T-helper 1 cell (primary cell): ENCODE results near the gene VPS33B.
"Not testable (repeated sequence)": the region's sequence is repeated elsewhere in the genome, so short reads cannot be mapped to it uniquely, and the experiment has no call there.

Experiments used
- DNase-seq, 5 donors: peaks; one replicate each; pipeline ENCODE4 v3.0.0-alpha.2; 2012 to 2020
- total RNA-seq, 4 donors: gene quantifications; one replicate each; lab custom pipeline; 2026; lab: John Stamatoyannopoulos, UW

The VPS33B gene
- 3.4 to 5.9 (median 5.0) reads per million in 4 donors for total RNA-seq

DNA sequence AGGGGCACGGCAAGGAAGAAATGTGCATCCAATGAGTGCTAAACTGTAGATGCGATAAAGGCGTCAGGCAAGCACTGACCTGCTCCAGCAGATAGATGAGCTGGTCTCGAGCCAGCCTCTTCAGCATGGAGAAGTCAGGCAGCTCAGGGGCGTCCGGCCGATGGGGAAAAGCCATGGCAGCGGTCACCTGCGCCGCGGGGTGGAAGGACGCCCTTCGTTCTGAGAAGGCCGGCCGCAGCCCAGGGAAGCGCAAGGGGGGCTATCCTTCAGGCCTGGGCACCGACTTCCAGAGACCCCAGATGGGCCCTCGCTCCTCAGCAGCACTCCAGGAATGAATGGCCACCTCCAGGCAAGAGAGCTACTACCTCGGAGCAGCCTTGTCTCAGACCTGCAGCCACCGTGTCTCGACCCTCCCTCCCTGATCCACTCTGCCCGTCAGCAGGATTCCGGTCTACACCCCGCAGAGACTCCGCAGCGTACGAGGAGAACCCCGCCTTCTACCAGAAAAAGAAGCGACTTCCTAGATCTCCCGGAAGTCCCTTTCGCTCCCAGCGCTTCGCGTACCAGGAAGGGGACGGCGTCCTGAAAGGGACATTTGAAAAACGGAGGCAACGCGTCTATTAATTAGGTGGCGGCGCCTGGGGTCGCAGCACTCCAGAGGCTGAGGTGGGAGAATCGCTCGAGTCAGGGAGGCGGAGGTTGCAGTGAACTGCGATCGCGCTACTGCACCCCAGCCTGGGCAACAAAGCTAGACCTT, at the start of gene VPS33B:
TSS of gene VPS33B (minus strand) at position 520 of the 757 bp plus-strand sequence. CDS start at position 175, 345 bp downstream.
- DNase-seq = peak; percentile 61 to 82 (median 75)

DNA sequence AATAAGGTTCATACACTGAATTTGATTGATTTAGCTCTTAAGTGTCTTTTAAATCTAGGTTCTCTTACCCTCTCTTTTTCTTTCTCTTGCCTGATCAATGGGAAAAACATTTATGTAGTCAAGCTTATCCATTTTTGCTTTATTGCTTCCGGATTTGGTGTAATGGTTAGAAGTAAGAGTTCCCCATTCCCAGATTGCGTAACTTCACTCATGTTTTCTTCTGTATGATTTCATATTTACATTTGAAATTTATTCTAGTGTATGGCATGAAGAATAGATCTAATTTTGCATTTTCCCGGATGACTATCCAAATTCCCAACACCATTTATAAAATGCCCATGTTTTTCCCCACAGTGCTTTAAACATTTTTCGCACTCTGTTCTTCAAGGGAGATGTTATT, 49.8 kb upstream of the VPS33B start:
- no peak for DNase-seq

DNA sequence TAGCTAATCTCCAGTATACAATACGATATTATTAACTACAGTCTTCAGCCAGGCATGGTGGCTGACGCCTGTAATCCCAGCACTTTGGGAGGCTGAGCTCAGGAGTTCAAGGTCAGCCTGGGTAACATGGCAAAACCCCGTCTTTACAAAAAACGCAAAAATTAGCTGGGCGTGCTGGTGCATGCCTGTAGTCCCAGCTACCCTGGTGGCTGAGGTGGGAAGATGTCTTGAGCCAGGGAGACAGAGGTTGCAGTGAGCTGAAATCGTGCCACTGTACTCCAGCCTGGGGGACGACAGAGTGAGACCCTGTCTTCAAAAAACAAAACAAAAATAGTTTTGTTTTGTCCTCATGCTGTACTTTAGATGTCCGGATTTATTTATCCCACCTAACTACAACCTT, 48.5 kb upstream of the VPS33B start:
- DNase-seq = no peak

- no peak for DNase-seq
These were observed 46.6 kb upstream of the VPS33B start for GRCh38 chr15:91068966-91069365.

DNA sequence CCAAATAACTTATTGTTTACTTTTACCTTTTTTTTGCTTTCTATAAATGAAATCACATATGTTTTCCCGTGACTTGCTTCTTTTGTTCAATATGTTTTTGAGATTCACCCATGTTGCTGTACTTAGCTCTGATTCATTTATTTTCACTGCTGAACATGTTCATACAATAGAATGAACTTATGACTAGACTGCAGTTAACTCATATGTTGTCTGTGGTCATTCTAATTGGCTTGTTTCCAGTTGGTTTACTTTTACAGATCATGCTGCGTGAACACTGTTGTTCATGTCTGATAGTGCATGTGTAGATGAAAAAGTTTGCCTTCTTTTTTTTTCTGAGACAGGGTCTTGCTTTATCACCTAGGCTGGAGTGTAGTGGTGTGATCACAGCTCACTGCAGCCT, 46.0 kb upstream of the VPS33B start:
- DNase-seq = no peak

- no peak for DNase-seq
These were observed 44.6 kb upstream of the VPS33B start for GRCh38 chr15:91067036-91067435.

DNA sequence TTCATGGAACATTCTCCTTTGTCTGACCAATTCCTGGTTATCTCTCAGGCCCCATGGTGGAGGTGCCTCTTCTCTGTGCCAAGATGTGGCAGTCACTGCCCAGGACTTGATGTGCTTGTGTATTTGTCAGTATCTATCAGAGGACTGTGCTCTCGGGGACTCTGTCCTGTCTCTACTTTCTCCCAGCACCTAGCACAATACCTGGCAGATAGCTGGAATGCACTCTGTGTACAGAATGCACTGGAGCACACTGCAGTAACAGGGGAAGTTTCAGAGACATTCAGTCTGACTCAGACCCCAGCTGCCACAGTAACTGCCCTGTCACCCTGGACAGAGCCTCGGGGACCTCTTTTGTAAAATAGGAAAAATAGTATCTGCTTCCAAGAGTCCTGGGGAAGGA, 43.1 kb upstream of the VPS33B start:
- no peak for DNase-seq

DNA sequence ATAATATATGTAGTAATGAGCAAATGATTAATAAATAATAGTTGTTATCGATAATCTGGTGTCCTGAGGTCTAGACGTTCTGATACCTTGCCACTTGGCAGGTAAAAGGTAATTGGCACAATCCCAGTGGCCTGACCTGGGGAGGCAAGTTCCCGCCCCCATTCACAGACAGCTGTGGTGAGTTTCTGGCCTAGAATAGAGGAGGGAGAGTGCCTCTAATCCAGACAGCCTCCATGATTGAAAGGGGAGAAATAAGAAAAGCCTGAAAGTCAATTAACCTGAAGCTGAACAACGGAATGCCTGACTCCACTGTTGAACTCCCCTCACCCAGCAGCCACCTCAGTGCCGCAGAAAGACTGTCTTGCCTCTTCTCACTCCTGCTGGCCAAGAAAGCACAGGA, 39.6 kb upstream of the VPS33B start:
- no peak for DNase-seq

- no peak for DNase-seq
These were observed 38.8 kb upstream of the VPS33B start for GRCh38 chr15:91061230-91061629.

- DNase-seq = peak in 2 of 5 donors; percentile 7 to 10
These were observed 33.3 kb upstream of the VPS33B start for GRCh38 chr15:91055548-91056331.

GRCh38 chr15:91054816-91055215, 32.4 kb upstream of the VPS33B start:
- no peak for DNase-seq

- no peak for DNase-seq
These were observed 28.9 kb upstream of the VPS33B start for GRCh38 chr15:91051248-91051647.

DNA sequence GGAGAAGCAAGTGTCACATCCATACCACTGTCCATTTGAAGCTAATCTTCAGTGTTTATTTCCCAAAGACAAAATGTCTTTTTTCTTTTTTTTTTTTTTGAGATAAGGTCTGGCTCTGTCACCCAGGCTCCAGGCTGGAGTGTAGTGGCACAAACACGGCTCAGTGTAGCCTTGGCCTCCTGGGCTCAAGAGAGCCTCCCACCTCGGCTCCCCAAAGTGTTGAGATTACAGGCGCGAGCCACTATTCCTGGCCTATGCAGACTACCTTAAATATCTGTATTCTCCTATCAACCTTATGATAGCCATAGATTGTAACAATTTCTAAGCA, 27.7 kb upstream of the VPS33B start:
- DNase-seq = no peak

DNA sequence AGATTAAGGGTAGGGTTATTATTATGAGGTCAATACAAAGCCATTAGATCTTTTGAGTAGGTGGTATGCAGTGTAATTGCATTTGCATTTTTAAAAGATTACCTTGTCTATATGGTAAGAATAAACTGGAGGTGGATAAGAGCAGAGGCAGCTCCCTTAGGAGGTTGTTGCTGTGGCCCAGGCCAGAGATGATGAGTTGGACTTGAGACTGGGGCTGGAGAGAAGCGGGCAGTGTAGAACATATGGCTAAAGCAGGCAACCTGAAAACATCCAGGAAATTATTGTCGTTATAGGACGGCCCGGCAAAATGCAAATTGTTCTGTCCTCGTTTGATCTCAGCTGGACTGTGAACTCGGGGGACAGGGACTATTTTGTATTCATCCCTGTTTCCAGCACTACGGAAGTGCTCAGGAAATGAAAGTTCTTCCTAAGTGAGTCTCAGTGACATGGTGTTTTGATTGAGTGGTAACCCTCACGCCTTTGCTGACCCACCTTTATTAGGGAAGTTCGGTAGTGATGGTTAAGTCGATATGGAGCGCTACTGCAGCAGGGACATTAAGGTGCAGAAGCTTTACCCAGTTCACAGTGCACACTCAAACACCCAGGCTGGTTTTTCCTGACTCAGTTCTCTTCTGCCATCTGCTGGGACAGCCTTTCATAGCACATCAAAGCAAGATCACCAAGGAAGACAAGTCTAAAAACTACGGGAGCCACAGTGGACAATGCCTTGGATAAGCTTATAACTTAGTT, 27.2 kb upstream of the VPS33B start:
- peak in 4 of 5 donors; percentile 14 to 63 (median 32) for DNase-seq

DNA sequence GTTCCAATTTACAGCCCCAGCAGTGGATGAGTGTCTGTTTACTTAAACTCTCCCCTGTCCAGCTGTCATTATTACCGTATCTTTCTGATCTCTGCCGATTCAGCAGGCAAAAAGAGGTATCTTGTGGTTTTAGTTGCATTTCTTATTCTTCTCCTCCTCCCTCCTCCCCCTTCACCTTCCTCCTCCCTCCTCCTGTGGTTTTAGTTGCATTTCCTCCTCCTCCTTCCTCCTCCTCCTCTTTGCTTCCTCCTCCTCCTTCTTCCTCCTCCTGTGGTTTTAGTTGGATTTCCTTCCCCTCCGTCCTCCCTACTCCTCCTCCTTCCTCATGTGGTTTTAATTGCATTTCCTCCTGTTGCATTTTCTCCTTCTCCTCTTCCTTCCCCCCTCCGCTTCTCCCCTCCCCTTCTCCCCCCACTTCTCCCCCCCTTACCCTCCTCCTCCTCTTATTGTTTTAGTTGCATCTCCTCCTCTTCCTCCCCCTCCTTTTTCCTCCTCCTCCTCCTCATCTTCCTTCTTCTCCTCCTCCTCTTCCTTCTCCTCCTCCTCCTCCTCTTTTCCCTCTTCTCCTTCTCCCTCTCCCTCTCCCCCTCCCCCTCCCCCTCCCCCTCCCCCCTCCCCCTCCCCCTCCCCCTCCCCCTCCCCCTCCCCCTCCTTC, 25.3 kb upstream of the VPS33B start:
- peak in 1 of 5 donors; percentile 13 for DNase-seq

- not testable (repeated sequence) for DNase-seq
These were observed 23.7 kb upstream of the VPS33B start for GRCh38 chr15:91046056-91046455.

- no peak for DNase-seq
These were observed 22.7 kb upstream of the VPS33B start for GRCh38 chr15:91045065-91045464.

- DNase-seq = no peak
These were observed 20.9 kb upstream of the VPS33B start for GRCh38 chr15:91043202-91043874.

DNA sequence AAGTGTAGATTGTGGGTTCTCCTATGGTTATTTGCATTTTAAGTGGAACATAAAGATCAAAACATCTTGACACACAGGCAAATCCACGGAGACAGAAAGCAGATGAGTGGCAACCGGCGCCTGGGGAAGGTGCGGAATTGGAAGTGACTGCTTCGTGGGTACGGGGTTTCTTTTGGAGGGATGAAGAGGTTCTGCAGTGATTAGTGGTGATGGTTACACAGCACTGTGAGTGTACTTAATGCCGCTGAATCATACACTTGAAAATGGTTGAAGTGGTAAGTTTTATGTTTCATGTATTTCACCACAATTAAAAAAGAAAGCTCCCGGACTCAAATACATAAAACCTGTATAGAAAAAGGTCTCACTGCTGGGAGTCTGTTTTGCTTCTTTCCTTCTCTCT, 18.5 kb upstream of the VPS33B start:
- no peak for DNase-seq

DNA sequence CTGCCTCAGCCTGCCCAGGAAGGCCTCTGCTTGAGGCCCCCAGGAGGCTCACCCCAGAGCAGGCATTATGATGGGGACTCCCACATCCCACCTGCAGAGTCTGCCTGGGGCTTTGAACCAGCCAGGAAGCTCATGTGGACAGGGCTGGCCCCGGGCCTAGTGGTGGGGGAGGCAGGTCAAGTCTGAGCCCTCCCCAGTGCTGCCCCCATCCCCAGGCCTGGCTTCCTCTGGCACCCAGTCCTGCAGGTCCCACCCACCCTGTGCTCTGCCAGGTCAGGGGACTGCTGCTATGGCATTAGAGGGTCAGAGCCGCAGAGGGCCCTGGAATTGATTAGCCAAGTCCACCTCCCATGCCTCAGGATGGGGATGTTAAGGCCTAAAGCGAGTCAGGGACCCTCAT, 17.6 kb upstream of the VPS33B start:
- no peak for DNase-seq

DNA sequence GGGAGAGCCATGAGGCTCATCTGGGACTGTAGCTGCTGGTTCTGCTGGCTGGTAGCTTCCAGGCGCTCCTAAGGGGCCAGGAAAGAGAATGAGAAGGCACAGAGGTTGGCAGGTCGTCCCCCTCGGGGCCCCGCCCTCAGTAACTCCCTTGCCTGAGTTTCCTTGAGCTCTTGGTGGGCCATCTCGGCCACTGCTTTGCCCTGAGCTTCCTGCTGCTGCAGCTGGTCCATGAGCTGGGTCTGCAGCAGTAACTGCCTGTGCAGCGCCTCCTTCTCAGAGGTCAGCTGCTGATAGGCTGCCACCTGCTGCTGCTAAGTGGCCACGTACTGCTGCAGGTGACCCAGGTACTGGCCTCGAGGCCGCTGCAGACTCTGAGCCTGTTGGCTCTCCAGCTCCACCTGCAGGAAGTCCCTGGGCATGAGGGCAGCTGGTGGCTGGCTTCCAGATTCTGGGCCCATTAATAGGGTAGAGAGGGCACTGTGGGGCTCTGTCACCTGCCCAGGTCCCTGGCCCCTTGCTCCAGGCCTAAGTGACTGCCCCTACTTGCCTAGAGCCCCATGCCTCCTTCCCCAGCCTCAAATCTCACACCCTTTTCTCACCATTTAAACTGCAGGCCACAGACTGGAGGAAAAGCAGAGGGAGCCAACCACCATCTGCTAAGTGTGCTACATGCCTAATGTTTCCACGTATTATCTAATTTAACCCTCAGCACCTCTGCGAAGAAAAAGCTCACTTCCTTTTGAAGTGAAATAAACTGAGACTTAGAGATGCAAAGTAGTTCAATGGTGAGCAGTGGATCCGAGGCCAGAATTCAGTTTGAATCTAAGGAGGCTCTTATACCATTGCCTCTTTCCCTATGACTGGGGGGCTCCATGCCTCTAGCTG, 10.8 kb upstream of the VPS33B start:
- peak in 4 of 5 donors; percentile 23 to 52 (median 41) for DNase-seq
